Neural progenitor cell (in vitro differentiated cells): ENCODE data around the gene ETV2. TPM values are rescaled to one million over a fixed set of nuclear protein-coding genes. Genes with fewer than 3 reads are reported as not detected.

Experiments
- DNase-seq: peaks from one replicate; pipeline ENCODE4 v3.0.0-alpha.2; 2016; ENCODE audit warnings: low spot score
- H2AFZ ChIP-seq: fragments of 200-600 bp; sonication (generic); replicated peaks from 2 replicates; pipeline ENCODE4 v1.6.1; 2016; ENCODE audit warnings: antibody characterized with exemption
- H3F3A ChIP-seq: fragments of 200-600 bp; sonication (generic); 2 replicates; pipeline ENCODE4 v1.6.1; 2016; ENCODE audit warnings: antibody characterized with exemption, low read depth
- H3K27ac ChIP-seq: fragments of 200-600 bp; sonication (generic); 2 replicates; pipeline ENCODE4 v1.5.1; 2016; ENCODE audit warnings: mild to moderate bottlenecking
- H3K27me3 ChIP-seq: fragments of 200-600 bp; sonication (generic); 2 replicates; pipeline ENCODE4 v1.6.1; 2016; ENCODE audit warnings: mild to moderate bottlenecking, moderate library complexity
- H3K36me3 ChIP-seq: fragments of 200-600 bp; sonication (generic); 2 replicates; pipeline ENCODE4 v1.5.1; 2016
- H3K4me1 ChIP-seq: fragments of 200-600 bp; sonication (generic); 2 replicates; pipeline ENCODE4 v1.6.1; 2016; ENCODE audit warnings: mixed run types
- H3K4me2 ChIP-seq: fragments of 200-600 bp; sonication (generic); 2 replicates; pipeline ENCODE4 v1.6.1; 2016
- H3K4me3 ChIP-seq: fragments of 200-600 bp; sonication (generic); 2 replicates; pipeline ENCODE4 v1.5.1; 2016
- H3K79me2 ChIP-seq: fragments of 200-600 bp; sonication (generic); 2 replicates; pipeline ENCODE4 v1.6.1; 2016; ENCODE audit warnings: low read depth
- H3K9ac ChIP-seq: fragments of 200-600 bp; sonication (generic); 2 replicates; pipeline ENCODE4 v1.6.1; 2016
- H3K9me3 ChIP-seq: fragments of 200-600 bp; sonication (generic); 2 replicates; pipeline ENCODE4 v1.5.1; 2016; ENCODE audit warnings: low read depth
- H4K20me1 ChIP-seq: fragments of 200-600 bp; sonication (generic); 2 replicates; pipeline ENCODE4 v1.6.1; 2016; ENCODE audit warnings: low read depth
- H3K27ac Mint-ChIP-seq: 3 replicates; pipeline ENCODE4 v1.8.0; 2021; ENCODE audit warnings: mixed read lengths
- H3K27me3 Mint-ChIP-seq: 2 replicates; pipeline ENCODE4 v1.8.0; 2022; ENCODE audit warnings: low read depth, mild to moderate bottlenecking, inconsistent platforms, moderate library complexity, mixed read lengths; ENCODE audit not compliant: insufficient read depth
- H3K36me3 Mint-ChIP-seq: 3 replicates; pipeline ENCODE4 v1.8.0; 2021; ENCODE audit warnings: mixed read lengths
- H3K4me1 Mint-ChIP-seq: 3 replicates; pipeline ENCODE4 v1.8.0; 2021; ENCODE audit warnings: mixed read lengths
- H3K4me3 Mint-ChIP-seq: 3 replicates; pipeline ENCODE4 v1.8.0; 2021; ENCODE audit warnings: mild to moderate bottlenecking, moderate library complexity, mixed read lengths
- H3K9me3 Mint-ChIP-seq: 3 replicates; pipeline ENCODE4 v1.8.0; 2020; ENCODE audit warnings: mixed read lengths
- EZH2 ChIP-seq: fragments of 200-600 bp; sonication (generic); IDR thresholded peaks from 2 replicates; pipeline ENCODE4 v1.6.1; 2017; ENCODE audit warnings: antibody characterized with exemption, mild to moderate bottlenecking, moderate library complexity
- EZH2phosphoT487 ChIP-seq: fragments of 200-600 bp; sonication (generic); IDR thresholded peaks from 2 replicates; pipeline ENCODE4 v1.6.1; 2017; ENCODE audit warnings: antibody characterized with exemption
- total RNA-seq: library from RNA; depleted of rRNA; stranded (reverse); fragments of >200 nt; gene quantifications from 2 replicates; pipeline ENCODE4 v1.2.3, GENCODE V29; 2015; ENCODE audit warnings: low replicate concordance
- TF ChIP-seq, protein P1 (sequence below): fragments of 200-600 bp; sonication (generic); IDR thresholded peaks from 2 replicates; pipeline ENCODE4 v1.5.1; 2017; ENCODE audit warnings: antibody characterized with exemption, mild to moderate bottlenecking

The ETV2 gene
- total RNA-seq, 1 donor from 2014 or later = not detected

DNA sequence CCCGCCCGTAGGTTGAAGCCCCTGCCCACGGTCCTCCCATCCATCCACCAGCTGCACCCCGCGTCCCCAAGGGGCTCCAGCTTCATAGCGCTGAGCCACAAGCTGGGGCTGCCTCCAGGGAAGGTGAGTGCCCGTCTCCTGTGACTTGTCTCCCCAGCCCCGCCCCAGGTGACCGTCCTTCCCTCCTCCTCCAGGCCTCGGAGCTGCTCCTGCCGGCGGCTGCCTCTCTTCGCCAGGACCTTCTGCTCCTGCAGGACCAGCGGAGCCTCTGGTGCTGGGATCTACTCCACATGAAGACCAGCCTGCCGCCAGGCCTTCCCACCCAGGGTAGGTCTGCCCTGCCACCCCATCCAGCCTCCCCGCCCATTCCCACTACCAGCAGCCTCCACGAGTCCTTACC, 21.5 kb upstream of the ETV2 start:
- H4K20me1 ChIP-seq = no peaks in the 10 kb centered on the region
- H3K9me3 Mint-ChIP-seq = no peaks in the 10 kb centered on the region
- H3K4me3 Mint-ChIP-seq = peak overlapping the region; percentile 13
- H2AFZ ChIP-seq = no peak overlapping the region
- H3K36me3 ChIP-seq = no peaks in the 10 kb centered on the region
- no peaks in the 10 kb centered on the region for H3K9me3 ChIP-seq
- no peak overlapping the region for H3K9ac ChIP-seq
- no peaks in the 10 kb centered on the region for H3F3A ChIP-seq
- no peaks in the 10 kb centered on the region for H3K4me1 ChIP-seq
- no peaks in the 10 kb centered on the region for H3K79me2 ChIP-seq
- no peaks in the 10 kb centered on the region for H3K4me1 Mint-ChIP-seq
- H3K27ac ChIP-seq = no peak overlapping the region
- peaks cover 2% of the 10 kb centered on the region for H3K27me3 Mint-ChIP-seq
- DNase-seq = no peak
- no peak overlapping the region for H3K27ac Mint-ChIP-seq
- H3K4me2 ChIP-seq = no peak overlapping the region
- H3K27me3 ChIP-seq = no peaks in the 10 kb centered on the region
- H3K36me3 Mint-ChIP-seq = peaks cover 10% of the 10 kb centered on the region
- TF ChIP-seq, protein P1, sequence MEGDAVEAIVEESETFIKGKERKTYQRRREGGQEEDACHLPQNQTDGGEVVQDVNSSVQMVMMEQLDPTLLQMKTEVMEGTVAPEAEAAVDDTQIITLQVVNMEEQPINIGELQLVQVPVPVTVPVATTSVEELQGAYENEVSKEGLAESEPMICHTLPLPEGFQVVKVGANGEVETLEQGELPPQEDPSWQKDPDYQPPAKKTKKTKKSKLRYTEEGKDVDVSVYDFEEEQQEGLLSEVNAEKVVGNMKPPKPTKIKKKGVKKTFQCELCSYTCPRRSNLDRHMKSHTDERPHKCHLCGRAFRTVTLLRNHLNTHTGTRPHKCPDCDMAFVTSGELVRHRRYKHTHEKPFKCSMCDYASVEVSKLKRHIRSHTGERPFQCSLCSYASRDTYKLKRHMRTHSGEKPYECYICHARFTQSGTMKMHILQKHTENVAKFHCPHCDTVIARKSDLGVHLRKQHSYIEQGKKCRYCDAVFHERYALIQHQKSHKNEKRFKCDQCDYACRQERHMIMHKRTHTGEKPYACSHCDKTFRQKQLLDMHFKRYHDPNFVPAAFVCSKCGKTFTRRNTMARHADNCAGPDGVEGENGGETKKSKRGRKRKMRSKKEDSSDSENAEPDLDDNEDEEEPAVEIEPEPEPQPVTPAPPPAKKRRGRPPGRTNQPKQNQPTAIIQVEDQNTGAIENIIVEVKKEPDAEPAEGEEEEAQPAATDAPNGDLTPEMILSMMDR = no peak
- TF ChIP-seq EZH2 = no peak
- TF ChIP-seq EZH2phosphoT487 = no peak
- H3K4me3 ChIP-seq = no peak overlapping the region

DNA sequence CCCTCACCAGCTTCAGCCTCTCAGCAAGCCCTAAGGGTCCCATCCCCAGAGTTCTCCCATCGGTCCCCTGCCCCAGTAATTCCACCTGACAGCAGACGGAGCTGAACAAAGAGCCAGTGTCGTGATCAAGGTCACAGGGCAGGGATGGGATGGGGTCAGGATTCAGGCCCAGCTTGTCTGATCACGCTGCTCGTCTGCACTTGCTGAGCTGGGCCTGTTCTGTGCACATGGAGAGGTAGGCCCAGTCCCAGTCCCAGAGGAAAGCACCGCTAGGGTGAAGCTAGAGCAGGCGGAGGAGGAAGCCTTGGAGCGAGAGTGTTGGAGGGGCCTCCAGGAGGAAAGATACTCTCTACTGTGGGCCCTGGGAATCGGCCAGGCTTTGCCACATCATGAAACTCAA, 19.8 kb upstream of the ETV2 start:
- Mint-ChIP-seq H3K4me3 (no peak overlapping the region), H3K4me1 (no peaks in the 10 kb centered on the region), H3K27ac (peak overlapping the region; percentile 59), H3K27me3 (no peaks in the 10 kb centered on the region), H3K9me3 (no peaks in the 10 kb centered on the region), H3K36me3 (peaks cover 10% of the 10 kb centered on the region)
- TF ChIP-seq, protein P1 = no peak
- TF ChIP-seq EZH2phosphoT487 (no peak), EZH2 (no peak)
- no peaks in the 10 kb centered on the region for H3K79me2 ChIP-seq
- H4K20me1 ChIP-seq = no peaks in the 10 kb centered on the region
- H3F3A ChIP-seq = no peaks in the 10 kb centered on the region
- no peak overlapping the region for H3K4me3 ChIP-seq
- no peak overlapping the region for H2AFZ ChIP-seq
- H3K4me2 ChIP-seq = no peak overlapping the region
- H3K27me3 ChIP-seq = no peaks in the 10 kb centered on the region
- H3K36me3 ChIP-seq = no peaks in the 10 kb centered on the region
- no peaks in the 10 kb centered on the region for H3K9me3 ChIP-seq
- H3K9ac ChIP-seq = no peak overlapping the region
- H3K4me1 ChIP-seq = no peaks in the 10 kb centered on the region
- DNase-seq = no peak
- H3K27ac ChIP-seq = no peak overlapping the region

- no peaks in the 10 kb centered on the region for H4K20me1 ChIP-seq
- no peaks in the 10 kb centered on the region for H3K36me3 ChIP-seq
- H3K4me1 ChIP-seq = no peaks in the 10 kb centered on the region
- H3K4me1 Mint-ChIP-seq = no peaks in the 10 kb centered on the region
- H3K4me2 ChIP-seq = no peak overlapping the region
- no peak overlapping the region for H3K27ac ChIP-seq
- H3K27me3 Mint-ChIP-seq = no peaks in the 10 kb centered on the region
- H2AFZ ChIP-seq = no peak overlapping the region
- no peak for DNase-seq
- no peak overlapping the region for H3K4me3 ChIP-seq
- peaks cover 3% of the 10 kb centered on the region for H3F3A ChIP-seq
- no peak overlapping the region for H3K4me3 Mint-ChIP-seq
- no peaks in the 10 kb centered on the region for H3K9me3 ChIP-seq
- H3K36me3 Mint-ChIP-seq = peaks cover 10% of the 10 kb centered on the region
- H3K79me2 ChIP-seq = no peaks in the 10 kb centered on the region
- H3K9me3 Mint-ChIP-seq = no peaks in the 10 kb centered on the region
- TF ChIP-seq, protein P1 = no peak
- TF ChIP-seq EZH2phosphoT487 (no peak), EZH2 (no peak)
- no peak overlapping the region for H3K27ac Mint-ChIP-seq
- no peak overlapping the region for H3K9ac ChIP-seq
- no peaks in the 10 kb centered on the region for H3K27me3 ChIP-seq
Measured at GRCh38 chr19:35622750-35623149, 18.8 kb upstream of the ETV2 start.
